ENCODE data around the gene A4GALT. TPM values are rescaled to one million over a fixed set of nuclear protein-coding genes. Genes with fewer than 3 reads are reported as not detected.

Gene A4GALT, protein sequence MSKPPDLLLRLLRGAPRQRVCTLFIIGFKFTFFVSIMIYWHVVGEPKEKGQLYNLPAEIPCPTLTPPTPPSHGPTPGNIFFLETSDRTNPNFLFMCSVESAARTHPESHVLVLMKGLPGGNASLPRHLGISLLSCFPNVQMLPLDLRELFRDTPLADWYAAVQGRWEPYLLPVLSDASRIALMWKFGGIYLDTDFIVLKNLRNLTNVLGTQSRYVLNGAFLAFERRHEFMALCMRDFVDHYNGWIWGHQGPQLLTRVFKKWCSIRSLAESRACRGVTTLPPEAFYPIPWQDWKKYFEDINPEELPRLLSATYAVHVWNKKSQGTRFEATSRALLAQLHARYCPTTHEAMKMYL
- total RNA-seq: not detected

DNA sequence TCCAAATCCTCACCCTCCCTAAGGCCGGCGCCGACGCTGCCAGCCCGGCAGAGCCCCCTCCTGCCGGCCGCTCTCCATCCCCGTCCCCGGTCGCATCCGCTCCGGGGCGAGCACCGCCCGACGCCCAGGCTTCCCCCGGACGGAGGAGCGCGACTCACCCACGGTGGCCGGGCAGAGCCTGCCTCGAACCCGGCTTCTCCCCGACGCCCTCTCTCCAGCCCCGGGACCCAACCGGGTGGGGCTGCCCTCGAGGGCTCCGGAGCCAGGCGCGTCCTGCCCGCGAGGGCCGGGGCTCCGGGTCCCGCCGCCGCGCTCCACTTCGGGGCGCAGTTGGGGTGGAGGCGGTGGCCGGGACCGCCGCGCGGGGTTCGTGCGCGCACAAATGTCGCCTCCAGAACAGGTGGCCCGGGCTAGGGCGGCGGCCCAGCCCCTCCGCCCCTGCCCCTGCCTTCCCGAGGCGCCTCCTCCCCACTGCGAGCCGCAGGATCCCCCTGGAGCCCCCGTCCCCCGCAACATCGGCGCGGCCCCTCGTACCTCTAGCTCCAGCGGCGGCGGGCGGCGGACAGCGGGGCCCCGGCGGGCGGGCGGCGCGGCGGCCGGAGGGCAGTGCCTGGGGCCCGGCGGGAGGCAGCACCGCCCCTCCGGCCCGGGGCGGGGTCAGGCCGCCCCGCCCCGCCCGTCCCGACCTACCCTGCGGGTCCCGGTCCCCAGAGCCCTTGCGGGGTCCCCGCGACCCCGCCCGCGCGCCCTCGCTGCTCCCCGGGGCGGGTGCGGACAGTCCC, at the start of gene A4GALT:
A4GALT (minus strand) TSS at position 608 of the 782 bp plus-strand sequence. CDS start 26,919 bp downstream, outside the sequence.
- intact Hi-C loops (cut with DNase I, micrococcal nuclease): loop anchor here in 1 of 2 experiments (5.0 kb wide), 1 partner anchor 58 kb away; no protein-coding TSS in a partner anchor
- H3K4me1 Mint-ChIP-seq: peaks cover 10% of the 10 kb centered on the region
- peak; percentile 63 for ATAC-seq
- ChIA-PET POLR2A (no interaction called here), CTCF (no interaction called here)
- peak; percentile 14 for DNase-seq
- no peaks in the 10 kb centered on the region for H3K9me3 Mint-ChIP-seq (ENCODE audit: low read depth)
- H3K4me3 Mint-ChIP-seq: peak within 1 kb of the TSS; percentile 44
- H3K27me3 Mint-ChIP-seq: peaks cover 58% of the 10 kb centered on the region
- no peaks in the 10 kb centered on the region for H3K36me3 Mint-ChIP-seq (ENCODE audit: low read depth)
- no peak within 1 kb of the TSS for H3K27ac Mint-ChIP-seq

DNA sequence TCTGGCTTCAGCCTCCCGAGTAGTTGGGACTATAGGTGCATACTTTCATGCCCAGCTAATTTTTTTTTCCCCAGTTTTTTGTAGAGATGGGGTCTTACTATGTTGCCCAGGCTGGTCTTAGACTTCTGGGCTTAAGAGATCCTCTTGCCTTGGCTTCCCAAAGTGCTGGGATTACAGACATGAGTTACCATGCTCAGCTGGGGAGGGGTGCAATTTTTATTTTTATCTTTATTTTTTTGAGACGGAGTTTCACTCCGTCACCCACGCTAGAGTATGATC, 49.7 kb upstream of the A4GALT start:
- no peak for ATAC-seq
- H3K4me3 Mint-ChIP-seq: no peak overlapping the region
- H3K27ac Mint-ChIP-seq: no peak overlapping the region
- no peaks in the 10 kb centered on the region for H3K9me3 Mint-ChIP-seq (ENCODE audit: low read depth)
- no peaks in the 10 kb centered on the region for H3K4me1 Mint-ChIP-seq
- no peaks in the 10 kb centered on the region for H3K36me3 Mint-ChIP-seq (ENCODE audit: low read depth)
- POLR2A ChIA-PET: no interaction called here
- DNase-seq: no peak
- peaks cover 2% of the 10 kb centered on the region for H3K27me3 Mint-ChIP-seq
- CTCF ChIA-PET: no interaction called here
- intact Hi-C loops (cut with DNase I, micrococcal nuclease): no loop called here

DNA sequence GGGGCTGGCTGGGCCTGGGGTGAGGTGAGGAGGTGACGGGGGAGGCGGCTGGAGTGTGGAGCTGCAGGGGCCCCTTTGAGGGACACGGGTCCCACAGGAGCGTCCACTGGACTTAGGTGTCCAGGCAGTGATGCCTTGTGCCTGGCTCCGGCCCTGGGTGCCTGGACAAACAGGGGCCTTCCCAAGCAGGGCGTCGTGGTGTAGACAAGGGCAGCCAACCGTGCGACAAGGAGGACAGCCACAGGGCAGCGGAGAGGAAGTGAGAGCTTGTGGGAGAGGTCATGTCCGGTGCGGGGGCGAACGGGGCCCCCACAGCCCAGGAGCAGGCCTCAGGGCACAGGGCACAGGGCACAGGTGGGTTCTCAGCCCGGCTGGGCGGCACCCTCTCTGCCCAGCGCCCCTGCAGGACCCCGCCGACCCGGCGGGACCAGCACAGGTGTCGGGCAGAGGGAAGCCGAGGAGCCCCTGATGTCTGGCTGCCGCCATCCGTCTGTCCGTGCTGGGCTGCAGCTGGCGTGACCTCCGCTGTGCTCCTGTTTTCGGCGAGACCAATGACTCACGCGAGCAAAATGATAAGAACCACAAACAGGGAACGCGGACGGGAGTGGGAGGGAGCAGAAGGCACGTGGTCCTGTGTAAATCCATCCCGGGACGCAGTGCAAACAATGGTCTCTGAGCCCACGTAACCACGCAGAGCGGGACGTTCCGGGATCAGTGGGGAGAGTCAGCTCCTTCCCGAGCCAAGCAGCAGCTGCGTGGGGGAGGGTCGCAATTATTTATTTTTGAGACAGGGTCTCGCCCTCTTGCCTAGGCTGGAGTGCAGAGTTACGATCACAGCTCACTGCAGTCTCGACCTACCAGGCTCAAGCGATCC, 49.1 kb upstream of the A4GALT start:
- Mint-ChIP-seq H3K9me3 (ENCODE audit: low read depth) (no peaks in the 10 kb centered on the region), H3K4me1 (no peaks in the 10 kb centered on the region), H3K4me3 (no peak overlapping the region), H3K36me3 (ENCODE audit: low read depth) (no peaks in the 10 kb centered on the region), H3K27ac (no peak overlapping the region), H3K27me3 (peaks cover 2% of the 10 kb centered on the region)
- DNase-seq (no peak), ATAC-seq (no peak)
- intact Hi-C loops (cut with DNase I, micrococcal nuclease): no loop called here
- ChIA-PET POLR2A (no interaction called here), CTCF (no interaction called here)

DNA sequence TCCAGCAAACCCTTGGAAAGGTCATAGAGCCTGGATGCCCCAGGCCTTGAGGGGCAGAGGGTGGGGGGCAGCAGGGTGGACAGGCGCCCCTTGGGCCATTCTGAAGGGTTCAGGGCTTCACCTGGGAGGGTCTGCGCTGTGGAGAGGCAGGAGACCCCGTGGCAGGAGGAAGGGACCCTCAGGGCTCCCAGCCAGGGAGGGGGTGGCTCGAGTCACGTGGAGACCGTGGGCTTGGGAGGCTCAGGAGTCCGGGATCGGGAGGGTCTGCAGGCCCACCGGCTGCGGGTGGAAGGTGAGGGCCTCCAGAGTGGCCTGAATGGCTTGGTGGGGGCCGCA, 48.5 kb upstream of the A4GALT start:
- no peak overlapping the region for H3K27ac Mint-ChIP-seq
- intact Hi-C loops (cut with DNase I, micrococcal nuclease): no loop called here

DNA sequence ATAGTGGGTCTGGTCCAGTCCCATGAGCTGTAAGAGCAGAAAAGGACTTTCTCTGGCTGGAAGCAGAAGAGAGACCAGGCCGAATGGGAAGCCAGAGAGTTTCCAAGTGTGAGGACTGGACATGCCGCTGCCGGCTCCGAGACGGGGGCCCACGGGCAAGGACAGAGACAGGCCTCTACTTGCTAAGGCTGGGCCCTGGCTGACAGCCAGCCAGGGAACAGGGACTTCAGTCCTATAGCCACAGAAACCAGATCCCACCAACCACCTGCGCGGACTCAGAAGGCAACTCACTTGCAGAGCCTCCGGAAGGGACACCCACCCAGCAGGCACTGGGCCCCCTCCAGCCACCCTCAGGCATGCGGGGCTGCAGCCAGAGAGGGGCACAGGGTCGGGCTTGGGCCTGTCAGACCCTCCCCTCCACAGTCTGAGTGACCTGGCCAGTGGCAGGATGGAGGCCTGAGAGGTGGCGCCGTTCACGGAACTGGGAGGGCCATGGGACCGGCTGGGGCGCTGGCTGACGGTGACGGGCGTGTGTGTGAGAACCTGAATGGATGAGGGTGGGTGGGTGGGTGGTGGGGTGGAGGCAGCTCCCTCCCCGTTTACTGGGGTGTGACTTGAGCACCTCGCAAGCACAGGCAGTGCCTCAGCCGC, 47.8 kb upstream of the A4GALT start:
- ChIA-PET POLR2A (no interaction called here), CTCF (no interaction called here)
- no peaks in the 10 kb centered on the region for H3K4me1 Mint-ChIP-seq
- no peak overlapping the region for H3K27ac Mint-ChIP-seq
- ATAC-seq (no peak), DNase-seq (no peak)
- H3K9me3 Mint-ChIP-seq (ENCODE audit: low read depth): no peaks in the 10 kb centered on the region
- no peak overlapping the region for H3K4me3 Mint-ChIP-seq
- H3K36me3 Mint-ChIP-seq (ENCODE audit: low read depth): no peaks in the 10 kb centered on the region
- H3K27me3 Mint-ChIP-seq: peaks cover 2% of the 10 kb centered on the region
- intact Hi-C loops (cut with DNase I, micrococcal nuclease): no loop called here

More for the DNA sequence above, 48.5 kb upstream of the A4GALT start:
- Mint-ChIP-seq H3K4me3 (no peak overlapping the region), H3K36me3 (ENCODE audit: low read depth) (no peaks in the 10 kb centered on the region), H3K9me3 (ENCODE audit: low read depth) (no peaks in the 10 kb centered on the region), H3K27me3 (peaks cover 2% of the 10 kb centered on the region), H3K4me1 (no peaks in the 10 kb centered on the region)
- DNase-seq: no peak
- CTCF ChIA-PET: no interaction called here
- POLR2A ChIA-PET: no interaction called here
- no peak for ATAC-seq

DNA sequence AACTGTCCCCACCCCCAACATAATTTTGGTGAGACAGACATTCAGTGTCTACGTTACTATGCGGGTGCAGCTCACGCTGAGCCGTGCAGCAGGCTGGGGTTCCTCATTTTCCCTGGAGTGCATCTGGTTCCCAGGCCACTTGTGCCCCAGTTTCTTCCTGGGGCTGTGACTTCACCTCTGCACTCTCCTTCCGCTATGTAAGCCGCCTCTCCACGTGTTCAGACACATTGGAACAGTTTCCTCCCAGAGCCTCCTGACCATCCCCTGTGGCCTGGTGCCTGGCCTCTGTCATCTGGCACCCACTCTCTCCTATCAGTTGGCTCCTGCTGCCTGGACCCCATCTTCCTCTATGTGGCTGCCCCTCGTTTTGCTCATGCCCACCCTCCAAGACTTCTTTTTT, 46.2 kb upstream of the A4GALT start:
- peaks cover 2% of the 10 kb centered on the region for H3K27me3 Mint-ChIP-seq
- no peaks in the 10 kb centered on the region for H3K9me3 Mint-ChIP-seq (ENCODE audit: low read depth)
- intact Hi-C loops (cut with DNase I, micrococcal nuclease): no loop called here

DNA sequence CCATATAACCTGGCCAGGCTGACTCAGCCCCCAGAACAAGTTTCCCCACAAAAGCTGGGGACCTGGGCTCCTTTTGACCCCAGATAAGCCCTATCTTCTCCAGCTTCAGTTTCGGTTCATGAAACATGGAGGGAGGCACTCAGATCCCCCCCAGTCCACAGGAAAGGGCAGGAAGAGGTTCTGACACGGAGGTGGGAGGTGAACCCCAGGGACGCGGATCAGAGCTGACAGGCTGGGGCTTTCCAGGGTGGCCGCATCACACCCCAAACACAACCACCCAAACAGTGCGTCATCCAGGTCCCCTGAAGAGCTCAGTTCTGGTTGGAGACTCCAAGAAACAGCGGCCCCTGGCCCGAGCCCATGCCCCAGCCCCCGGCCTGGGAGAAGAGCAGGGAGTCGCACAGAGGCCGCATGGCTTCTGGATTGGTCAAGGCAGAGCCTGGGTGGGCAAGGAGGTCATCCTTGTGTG, 44.3 kb upstream of the A4GALT start:
- DNase-seq: no peak
- intact Hi-C loops (cut with DNase I, micrococcal nuclease): no loop called here
- no peak for ATAC-seq
- CTCF ChIA-PET: no interaction called here
- Mint-ChIP-seq H3K27me3 (peaks cover 2% of the 10 kb centered on the region), H3K9me3 (ENCODE audit: low read depth) (no peaks in the 10 kb centered on the region), H3K4me3 (no peak overlapping the region), H3K27ac (no peak overlapping the region), H3K4me1 (no peaks in the 10 kb centered on the region), H3K36me3 (ENCODE audit: low read depth) (no peaks in the 10 kb centered on the region)
- POLR2A ChIA-PET: interaction anchor here (0.7 kb wide), 1 partner anchor 19 kb away, joined by 4 read pairs; no protein-coding TSS in a partner anchor

More for the DNA sequence above, 46.2 kb upstream of the A4GALT start:
- no peak for ATAC-seq
- H3K4me3 Mint-ChIP-seq: no peak overlapping the region
- H3K27ac Mint-ChIP-seq: no peak overlapping the region
- ChIA-PET POLR2A (no interaction called here), CTCF (no interaction called here)
- no peaks in the 10 kb centered on the region for H3K36me3 Mint-ChIP-seq (ENCODE audit: low read depth)
- DNase-seq: no peak
- H3K4me1 Mint-ChIP-seq: no peaks in the 10 kb centered on the region

DNA sequence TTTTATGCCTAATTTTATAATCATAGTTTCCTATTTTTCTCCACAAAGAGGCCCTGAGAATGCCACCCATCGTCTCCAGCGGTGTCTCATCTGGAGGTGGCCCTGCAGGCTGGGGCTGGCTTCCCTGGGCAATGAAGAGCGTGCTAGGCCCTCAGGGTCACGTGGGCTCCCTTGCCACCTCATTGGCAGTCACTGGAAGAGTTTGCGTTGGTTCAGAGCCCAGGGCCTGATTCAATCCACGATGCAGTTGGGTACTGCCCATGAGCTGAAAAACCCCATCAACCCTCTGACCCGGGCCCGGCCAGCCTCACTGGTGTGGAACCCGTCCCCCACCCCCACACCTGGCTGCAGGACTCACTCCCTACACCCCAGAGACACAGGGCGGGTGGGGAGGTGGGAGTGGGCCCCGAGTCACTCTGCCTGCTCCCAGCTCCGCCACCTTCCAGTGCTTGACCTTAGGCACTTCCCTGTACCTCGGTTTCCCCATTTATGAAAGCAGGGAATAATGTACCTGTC, 43.4 kb upstream of the A4GALT start:
- ChIA-PET CTCF (no interaction called here), POLR2A (no interaction called here)
- DNase-seq (no peak), ATAC-seq (no peak)
- intact Hi-C loops (cut with DNase I, micrococcal nuclease): no loop called here
- Mint-ChIP-seq H3K9me3 (ENCODE audit: low read depth) (no peaks in the 10 kb centered on the region), H3K4me1 (no peaks in the 10 kb centered on the region), H3K4me3 (no peak overlapping the region), H3K27me3 (peaks cover 2% of the 10 kb centered on the region), H3K27ac (no peak overlapping the region), H3K36me3 (ENCODE audit: low read depth) (no peaks in the 10 kb centered on the region)

DNA sequence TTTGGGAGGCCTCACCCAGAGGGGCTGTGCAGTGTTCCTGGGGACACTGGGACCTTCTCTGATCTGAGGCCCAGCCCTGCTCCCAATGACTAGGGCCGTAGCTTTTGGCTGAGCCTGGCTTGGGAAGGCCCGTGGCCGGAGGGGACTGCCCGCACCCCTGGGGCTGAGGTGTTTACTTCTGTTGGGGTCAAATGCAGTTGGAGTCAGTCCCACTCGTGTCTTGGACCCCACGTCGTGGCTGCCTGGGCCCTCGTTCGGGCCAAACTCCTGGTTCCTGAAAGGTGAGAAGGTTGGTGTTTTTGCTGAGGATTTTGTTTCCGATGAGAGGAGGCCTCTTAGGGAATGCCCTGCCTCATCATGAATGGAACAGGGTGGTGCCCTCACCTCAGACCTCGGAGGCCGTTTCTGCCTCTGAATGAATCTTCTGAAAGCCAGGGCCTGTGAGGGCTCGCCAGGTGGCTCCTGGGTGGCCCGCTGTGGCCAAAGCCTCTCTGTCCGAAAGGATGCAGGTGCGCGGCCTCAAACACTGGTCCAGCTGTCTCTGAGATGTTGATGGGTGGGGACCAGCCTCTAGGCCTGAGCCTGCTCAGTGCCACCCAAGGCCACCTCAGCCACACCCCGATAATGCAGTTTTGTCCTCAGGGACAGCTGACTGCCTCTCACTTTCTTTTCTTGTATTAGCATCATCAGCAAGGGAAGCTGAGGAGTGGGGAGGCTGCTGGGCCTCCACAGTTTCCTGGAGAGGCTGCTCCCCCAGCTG, 40.3 kb upstream of the A4GALT start:
- no peak overlapping the region for H3K27ac Mint-ChIP-seq

DNA sequence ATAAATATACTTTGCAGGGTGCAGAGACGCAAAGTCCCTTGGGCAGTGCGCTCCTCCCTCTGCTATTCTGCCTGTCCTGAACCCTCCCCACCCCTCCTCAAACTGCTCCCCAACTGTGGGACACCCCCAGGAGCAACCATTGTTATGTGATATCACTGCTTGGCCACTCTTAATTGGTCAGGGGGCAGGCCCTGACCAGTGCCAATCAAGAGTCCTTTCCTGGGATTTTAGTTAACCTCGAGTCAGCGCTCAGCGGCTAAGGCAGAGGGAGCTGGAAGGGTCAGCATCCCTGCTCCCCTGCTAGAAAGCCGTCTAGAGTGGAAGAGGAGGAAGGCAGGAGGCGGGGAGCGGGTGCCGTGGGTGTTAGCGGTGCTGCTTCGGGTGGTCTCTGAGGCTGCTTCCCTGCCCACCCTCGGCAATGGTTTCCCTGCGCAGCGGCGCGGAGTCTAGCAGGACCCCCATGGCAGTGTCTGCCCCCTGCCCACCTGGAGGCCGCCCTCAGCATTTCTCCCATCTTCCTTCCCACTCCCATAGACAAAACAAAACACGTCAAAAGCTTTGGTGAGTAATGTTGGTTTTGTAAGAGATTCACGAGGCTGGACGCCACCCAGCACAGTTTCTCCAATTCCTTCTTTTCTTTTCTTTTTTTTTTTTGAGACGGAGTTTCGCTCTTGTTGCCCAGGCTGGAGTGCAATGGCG, 38.4 kb upstream of the A4GALT start:
- no peak overlapping the region for H3K4me3 Mint-ChIP-seq
- no peaks in the 10 kb centered on the region for H3K4me1 Mint-ChIP-seq
- ATAC-seq (no peak), DNase-seq (no peak)
- H3K9me3 Mint-ChIP-seq (ENCODE audit: low read depth): no peaks in the 10 kb centered on the region
- H3K27me3 Mint-ChIP-seq: peaks cover 2% of the 10 kb centered on the region
- no peaks in the 10 kb centered on the region for H3K36me3 Mint-ChIP-seq (ENCODE audit: low read depth)
- ChIA-PET CTCF (no interaction called here), POLR2A (no interaction called here)
- no peak overlapping the region for H3K27ac Mint-ChIP-seq
- intact Hi-C loops (cut with DNase I, micrococcal nuclease): no loop called here

More for the DNA sequence above, 40.3 kb upstream of the A4GALT start:
- Mint-ChIP-seq H3K36me3 (ENCODE audit: low read depth) (no peaks in the 10 kb centered on the region), H3K27me3 (peaks cover 2% of the 10 kb centered on the region), H3K4me3 (no peak overlapping the region), H3K9me3 (ENCODE audit: low read depth) (no peaks in the 10 kb centered on the region), H3K4me1 (no peaks in the 10 kb centered on the region)
- no peak for ATAC-seq
- no peak for DNase-seq
- ChIA-PET POLR2A (interaction anchor here (0.7 kb wide), 1 partner anchor 92 kb away, joined by 3 read pairs; no protein-coding TSS in a partner anchor), CTCF (no interaction called here)
- intact Hi-C loops (cut with DNase I, micrococcal nuclease): no loop called here
